Renal pelvis (tissue), 4 donors: ENCODE measurements around the gene HES1. TPM values are rescaled to one million over a fixed set of nuclear protein-coding genes. Genes with fewer than 3 reads are reported as not detected.
"Not testable (repeated sequence)": the region's sequence is repeated elsewhere in the genome, so short reads cannot be mapped to it uniquely, and the experiment has no call there.

ENCODE experiments used
- DNase-seq: peaks from one replicate; pipeline ENCODE4 v3.0.0-alpha.2; 2013
- polyA plus RNA-seq, 3 donors: library from polyadenylated mRNA; unstranded; fragments of 120-200 nt; gene quantifications; one replicate each; pipeline ENCODE4 v1.2.1, GENCODE V29; 2013; ENCODE audit not compliant: insufficient read length in 3 of 3

Gene HES1
- polyA plus RNA-seq, 3 donors, result 69.1 to 85.9 (median 82.6) TPM

DNA sequence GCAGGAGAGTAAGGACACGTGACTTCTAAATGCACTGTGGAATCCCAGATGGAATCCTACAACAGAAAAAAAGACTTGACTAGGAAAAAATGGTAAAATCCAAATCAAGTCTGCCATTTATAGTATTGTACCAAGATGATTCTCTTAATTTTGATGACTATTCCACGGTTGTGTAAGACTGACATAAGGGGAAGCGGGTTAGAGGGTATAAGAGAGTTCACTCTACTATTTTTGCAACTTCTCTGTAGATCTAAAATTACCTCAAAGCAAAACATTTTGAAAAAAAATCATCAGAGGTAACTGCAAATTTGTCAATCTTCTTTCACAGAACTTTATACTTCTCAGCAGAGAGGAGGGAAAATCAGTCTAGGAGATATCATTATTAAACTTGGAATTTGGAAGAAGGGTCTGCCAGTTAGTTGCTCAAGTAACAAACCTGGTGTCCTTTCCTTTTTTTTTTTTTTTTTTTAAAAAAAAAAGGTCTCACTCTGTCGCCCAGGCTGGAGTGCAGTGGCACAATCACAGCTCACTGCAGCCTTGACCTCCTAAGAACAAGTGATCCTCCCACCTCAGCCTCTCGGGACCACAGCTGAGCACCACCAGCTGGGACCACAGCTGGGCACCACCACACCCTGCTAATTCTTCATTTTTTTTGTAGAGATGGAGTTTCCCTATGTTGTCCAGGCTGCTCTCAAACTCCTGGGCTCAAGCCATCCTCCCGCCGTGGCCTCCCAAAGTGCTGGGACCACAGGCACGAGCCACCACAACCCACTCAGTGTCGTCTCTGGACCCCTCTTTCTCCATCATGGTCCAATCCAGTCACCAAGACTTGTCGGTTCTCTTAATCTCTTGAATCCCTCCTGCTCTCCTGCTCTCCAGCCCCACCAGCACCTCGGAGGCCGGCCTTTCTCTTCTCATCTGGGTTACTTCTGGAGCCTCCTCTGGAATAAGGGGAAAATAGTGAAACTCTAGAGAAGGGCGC lies 14.9 kb upstream of the HES1 start:
- no peak for DNase-seq

DNA sequence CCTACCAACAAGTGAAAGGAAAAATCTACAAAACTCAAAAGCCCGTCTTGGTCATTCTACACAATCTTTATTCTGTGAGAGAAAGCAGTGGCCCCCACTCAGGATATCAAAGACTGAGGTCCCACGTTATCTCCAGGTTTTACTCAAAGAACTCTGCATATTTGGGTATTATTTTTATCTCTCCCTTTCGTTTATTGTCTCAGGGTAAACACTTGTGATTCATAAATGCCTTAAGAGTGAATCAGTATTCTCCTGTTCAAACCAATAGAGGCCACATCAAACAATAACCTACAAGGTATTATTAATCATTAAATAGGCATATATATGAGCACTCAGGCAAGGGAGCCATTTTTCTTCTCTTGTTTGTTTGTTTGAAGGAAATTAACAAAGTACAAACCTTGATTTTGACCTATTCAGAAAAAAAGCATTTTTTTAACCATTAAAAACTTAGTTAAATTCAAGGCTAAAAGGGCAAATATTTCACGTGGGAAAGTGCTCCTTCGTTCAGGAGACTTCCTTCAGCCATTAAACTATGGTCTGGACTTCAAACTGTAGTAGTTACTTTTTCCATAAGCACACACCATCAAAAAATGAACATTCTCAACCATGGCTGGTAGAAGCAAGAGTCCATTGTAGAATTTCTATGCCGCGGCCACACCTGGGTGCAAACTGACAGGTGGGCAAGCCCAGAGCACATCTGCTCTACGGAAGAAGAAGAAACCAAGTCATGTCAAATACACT lies 13.9 kb upstream of the HES1 start:
- no peak for DNase-seq

DNA sequence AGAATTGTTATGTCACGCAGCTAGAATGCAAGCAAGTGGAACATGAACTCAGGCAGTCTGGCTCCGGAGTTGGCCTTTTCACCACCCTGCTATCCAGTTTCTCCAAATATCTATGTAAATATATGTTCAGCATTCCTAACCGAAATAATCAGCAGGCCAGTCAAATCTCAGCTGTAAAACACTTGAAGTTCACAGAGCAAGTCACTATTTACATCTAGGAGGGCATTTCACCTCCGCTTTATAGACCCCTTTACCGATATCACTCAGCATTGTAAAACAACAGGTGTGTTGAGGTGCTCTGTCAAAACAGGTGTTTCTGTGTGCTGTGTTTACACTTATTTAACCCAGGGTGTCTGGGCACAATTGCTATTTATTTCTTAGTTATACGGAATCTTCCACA lies 12.2 kb upstream of the HES1 start:
- DNase-seq, result no peak

DNA sequence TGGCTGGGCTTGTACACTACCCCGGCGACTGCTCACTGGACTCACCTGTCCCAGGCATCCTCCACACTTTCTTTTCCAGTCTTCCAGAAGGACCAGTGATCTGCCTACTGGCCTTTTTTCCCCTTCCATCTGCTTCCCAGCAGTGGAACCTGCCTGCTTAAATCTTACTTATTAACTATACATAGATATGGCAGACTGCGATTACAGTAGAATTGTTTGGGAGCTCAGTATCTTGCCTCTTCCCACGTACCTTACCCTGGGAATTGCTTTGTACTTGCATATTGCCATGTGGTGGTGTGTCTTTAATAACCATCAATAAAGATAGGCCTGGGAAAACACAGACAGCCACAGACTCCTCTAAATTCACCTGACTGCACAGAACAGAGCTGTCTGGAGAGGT lies 11.8 kb upstream of the HES1 start:
- DNase-seq, result no peak

DNA sequence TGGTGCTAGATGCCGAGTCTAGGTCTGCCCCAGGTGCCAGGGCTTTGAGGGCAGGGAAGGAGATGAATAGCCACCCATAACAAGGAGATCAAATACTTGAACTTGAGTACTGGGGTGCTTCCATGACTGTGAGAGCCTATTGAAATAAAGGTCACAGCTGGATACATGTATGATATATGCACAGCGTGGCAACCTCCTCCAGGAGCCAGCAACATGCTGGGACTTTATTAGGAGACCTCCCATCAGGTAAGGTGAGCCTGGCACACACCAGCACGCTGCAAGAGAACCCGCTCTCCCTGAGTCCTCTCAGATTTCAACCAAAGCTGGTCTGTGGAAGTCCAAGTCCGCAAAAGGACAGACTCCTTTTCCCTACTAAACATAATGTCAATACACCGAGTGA lies 10.5 kb upstream of the HES1 start:
- DNase-seq, result no peak

DNA sequence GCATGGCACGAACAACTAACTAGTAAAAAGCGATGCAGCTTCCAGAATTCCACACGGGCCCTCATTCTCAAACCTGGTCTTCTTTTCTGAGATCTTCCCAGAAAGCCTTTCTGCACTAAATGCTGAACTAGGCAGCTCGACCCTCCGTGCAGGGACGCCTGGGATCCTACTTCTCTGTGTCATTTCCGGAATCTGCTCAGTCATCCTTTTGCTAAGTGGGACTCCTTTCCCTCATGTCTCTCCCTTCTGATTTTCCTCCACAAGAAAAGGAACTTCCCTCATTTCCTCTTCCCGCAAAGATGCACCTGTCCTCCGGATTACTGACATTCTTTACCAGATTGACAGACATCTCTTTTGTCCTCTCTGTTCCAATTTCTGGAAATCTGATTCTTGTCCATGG lies 9.2 kb upstream of the HES1 start:
- no peak for DNase-seq

DNA sequence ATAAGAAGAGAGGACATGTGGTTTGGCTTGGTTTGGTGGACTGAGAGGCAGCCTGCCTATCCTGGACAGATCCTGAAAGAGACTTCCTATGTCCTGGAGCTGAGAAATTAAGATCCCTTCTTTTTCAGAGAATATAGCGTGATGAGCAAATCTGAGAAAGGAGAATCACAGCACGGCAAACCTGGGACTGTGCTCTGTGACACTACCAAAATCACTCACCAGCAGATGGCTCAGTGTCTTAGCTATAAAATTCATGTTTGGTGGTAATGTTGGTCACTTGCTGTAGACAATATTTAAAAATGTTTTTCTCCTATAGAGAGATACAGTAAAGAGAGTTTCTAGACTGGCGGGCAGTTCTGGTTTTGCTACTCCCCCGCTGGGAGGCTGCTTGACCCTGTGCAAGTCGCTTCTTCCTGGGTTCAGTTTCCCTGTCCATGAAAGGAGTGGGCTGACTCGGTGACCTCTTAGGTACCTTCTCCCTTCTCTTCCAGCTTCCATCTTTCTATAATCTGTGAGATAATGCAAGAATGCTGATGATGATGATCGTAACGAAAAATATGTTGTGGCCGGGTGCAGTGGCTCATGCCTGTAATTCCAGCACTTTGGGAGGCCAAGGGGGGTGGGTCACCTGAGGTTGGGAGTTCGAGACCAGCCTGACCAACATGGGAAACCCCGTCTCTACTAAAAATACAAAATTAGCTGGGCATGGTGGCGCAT lies 7.6 kb upstream of the HES1 start:
- no peak for DNase-seq

DNA sequence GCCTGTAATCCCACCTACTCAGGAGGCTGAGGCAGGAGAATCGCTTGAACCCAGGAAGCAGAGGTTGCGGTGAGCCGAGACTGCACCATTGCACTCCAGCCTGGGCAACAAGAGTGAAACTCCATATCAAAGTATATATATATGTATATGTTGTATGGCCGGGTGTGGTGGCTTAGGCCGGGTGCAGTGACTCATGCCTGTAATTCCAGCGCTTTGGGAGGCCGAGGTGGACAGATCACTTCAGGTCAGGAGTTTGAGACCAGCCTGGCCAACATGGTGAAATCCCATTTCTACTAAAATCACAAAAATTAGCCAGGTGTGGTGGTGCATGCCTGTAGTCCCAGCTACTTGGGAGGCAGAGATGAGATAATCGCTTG lies 7.0 kb upstream of the HES1 start:
- DNase-seq, result not testable (repeated sequence)

DNA sequence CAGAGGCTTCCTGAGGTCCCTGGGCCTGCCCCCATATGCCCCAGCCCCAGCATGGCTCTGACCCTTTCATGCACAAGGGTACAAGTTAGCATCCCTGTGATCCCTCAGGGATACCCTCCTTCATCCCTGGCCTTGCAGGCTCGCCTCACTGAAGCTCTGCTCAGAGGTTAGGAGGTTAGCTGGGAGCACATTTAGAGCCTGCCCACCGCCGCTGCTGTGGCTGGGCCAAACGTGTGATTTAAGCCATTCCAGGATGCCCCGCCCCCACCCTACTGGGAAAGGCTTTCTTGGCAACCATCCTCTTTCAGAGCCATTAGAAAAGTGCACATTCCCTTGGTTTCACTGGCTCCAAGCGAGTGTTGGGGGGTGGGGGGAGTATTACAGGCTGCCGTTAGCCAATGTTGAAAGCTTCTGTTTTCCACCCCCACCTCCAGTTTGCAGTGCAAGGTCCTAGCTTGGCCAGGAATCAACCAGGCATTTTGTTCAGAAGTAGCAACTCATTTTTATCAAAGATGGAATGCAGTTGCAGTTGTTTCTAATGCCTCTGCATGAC lies 6.3 kb upstream of the HES1 start:
- no peak for DNase-seq

DNA sequence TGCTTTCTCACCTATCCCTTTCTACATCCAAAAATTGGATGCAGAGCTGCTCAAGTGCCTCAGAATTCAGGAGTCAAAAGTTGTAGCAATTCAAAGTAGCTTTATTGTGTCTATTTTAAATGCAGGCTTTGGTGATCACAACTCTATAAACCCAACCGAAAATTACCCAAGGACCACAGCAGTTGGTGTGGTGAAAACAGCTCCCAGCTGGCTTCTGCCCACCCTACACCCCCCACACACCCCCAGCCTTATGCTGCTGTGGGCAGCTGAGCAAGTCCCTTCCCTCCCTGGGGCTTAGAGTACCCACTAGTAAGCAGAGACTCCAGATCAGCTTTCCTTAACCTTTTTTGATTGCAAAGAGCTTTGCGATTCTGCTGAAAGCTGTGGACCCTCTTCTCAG lies 5.8 kb upstream of the HES1 start:
- DNase-seq, result no peak

DNA sequence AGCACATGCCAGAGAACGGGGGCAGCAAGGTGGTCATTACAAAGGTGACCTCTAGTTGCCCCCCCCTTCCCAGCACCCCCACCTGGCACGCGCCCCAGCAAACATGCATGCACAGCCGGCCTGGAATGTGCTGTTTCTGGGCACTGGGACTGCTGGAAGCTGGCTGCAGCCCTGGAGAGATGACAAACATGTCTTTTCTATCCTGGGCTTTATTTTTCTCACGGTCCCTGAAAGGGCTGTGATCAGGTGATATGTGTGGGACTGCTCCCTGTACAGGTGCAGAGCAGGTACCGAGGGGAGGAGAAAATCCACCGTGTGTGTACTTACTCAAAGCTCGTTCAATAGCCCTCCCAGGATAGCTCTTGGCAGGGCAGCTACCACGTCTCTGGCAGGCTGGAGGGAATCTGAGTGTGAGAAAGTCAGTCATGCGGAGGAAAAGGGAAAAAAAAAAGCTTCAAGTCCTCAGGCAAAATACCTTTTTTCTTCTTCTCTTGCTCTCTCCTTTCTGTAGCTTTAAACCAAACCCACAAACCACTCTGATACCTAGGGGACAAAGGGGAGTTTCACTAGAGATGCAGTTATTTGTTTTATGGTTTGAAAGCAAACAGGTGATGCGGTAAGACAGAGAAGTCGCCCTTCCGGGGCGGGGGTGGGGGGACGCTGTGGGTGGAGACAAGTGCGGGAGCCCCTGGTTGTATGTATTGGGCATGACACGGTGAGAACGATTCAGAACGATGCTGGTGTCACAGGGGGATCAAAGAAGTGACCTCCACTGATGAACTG lies 5.0 kb upstream of the HES1 start:
- DNase-seq, result peak; percentile 79

DNA sequence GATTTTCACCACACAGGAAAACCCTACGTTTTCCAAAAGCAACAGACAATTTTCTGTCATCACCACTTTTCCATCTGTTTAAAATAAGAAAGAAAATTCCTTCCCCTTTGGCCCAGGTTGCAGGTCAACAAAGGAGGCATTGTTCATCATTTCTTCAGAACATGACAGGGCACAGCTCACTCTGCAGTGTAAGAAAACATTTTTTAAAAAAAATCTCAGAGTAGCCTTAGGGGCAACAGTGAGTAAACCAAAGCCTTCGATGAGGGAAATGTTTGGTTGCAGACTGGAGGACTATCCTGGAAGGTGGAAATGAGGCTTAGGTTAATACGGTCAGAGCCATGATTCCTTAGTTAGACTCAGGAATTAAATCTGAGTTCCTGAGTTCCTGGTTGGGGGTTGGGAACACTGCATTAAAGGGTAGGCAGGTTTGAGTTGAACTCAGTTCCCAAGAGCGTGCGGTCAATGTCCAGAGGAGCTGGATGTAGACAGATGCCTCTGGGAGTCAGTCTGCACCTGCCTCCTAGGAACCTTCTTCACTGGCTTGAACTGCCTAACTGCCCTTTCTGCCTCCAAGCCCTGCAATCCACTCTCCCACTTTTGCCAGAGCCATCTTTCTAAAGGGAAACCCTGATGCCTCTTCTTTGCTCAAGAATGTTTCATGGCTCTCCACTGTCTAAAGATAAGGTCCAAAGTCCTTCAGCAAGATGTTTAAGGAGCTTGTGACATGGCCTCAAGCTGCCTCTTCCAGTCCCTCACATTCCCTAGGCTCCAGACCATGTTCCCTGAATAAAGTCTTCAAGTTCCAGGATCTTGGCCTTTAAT lies 3.3 kb upstream of the HES1 start:
- DNase-seq, result no peak

DNA sequence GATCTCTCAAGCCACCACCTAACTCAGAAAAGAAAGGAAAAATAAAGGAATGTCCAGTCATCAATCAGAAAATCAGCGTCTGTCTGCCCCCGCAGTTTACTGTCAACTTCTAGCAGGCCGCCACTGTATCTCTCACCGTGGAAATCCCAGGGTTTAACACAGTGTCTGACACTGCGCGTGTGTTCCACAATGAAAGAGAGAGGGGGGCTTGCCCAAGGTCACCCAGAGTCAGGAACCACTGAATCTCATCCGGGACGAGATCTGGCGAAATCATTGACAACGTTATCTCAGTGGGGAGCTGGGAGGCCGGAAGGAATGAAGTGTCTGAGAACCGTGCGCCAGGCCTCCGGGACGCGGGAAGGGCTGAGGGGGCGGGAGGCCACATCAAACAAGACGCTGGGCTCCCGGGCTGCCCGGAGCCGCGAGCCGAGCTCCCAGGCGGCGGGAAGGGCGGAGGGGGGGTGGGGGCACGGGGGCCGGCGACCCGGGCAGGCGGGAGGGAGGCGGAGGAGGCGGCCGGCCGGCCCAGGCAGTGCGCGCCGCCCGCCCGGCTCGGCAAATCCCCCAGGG lies 2.2 kb upstream of the HES1 start:
- DNase-seq, result no peak

DNA sequence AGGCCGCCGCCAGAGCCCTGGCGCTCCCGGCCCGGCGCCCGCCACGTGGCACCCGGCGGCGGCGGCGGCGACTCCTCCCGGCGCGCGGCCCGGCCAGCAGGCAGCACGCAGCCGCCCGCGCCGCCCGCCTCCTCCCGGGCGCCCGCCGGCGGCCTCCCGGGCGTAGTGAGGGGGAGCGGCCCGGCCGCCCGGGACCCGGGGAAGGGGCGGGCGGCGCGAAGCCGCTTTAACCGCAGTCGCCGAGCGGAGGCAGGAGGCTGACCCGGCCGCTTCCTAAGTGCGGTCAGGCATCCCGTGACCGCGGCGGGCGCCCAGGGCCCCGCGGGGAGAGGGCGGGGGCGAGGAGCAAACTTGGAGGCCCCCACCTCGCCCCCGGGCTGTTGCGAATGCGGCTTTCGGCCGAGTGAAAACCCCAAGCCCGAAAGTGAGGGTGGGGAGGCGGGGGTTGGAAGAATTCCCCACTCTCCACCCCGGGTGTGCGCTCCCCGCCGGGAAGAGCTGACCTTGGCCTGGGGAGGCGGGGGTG lies 1.7 kb upstream of the HES1 start:
- DNase-seq, result no peak

DNA sequence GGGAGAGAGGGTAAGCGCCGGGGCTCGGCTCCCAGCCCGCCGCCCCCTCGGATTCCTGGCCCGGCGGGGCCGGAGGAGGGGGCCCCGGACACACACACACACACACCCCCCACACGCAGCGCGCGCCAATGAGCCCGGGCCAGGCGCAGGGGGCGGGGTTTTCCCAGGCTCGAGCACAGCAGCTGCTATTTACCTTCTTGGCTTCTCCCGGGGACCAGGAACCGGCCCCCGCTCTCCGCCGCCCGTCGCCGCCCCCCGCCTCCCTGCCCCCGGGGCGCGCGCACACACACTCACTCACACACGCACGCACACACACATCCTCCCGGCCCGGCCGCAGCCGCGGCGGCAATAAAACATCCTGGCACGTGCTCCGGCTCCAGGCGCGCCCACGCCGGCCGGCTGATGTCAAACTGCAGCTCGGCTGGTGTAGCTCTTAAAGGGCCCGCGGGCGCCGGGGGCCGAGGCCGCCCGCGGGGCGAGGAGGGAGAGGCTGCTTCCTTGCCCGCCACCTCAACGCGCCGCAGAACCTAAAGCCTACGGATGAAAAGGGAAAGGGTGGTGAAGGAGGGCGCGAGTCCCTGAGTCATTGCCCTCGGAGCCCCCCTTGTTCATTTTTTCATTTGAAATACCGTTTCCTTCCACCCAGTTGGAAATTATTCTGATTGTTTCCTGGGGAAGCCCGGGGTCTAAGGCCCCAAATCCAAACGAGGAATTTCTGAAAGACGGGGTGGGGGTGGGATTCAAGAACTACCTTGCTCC lies 1.0 kb upstream of the HES1 start:
- DNase-seq, result peak; percentile 96

DNA sequence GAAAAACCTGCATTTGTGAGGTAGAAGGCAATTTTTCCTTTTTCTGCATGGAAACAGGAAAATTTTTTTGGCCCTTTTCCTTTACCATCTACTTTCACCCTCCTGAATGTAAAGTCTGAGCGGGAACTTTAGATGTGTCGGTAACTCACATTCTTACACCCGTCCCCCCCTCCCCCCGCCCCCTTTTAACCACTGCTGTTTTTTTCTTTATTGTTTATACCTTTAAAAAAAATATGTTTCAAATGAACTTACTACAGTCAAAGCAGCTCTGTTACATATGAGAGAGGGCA lies 487 bp upstream of the HES1 start:
- DNase-seq, result no peak

DNA sequence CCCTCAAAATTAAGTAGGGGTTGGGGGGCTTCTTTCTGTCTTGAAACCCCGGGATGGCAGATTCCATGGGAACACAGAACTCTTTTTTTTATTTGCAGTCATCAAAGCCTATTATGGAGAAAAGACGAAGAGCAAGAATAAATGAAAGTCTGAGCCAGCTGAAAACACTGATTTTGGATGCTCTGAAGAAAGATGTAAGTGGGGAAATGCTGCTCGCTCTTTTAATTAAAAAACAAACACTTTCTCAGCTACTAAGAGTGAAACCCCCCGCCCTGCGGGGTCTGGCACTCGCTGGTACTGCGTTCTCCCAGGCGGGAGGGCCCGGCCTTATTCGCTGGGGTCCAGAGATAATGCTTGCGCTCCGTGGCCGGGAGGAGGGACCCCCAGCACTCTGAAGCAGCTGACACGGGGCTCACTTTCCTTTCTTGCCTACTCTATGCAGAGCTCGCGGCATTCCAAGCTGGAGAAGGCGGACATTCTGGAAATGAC lies 615 bp downstream of the HES1 start:
- no peak for DNase-seq

DNA sequence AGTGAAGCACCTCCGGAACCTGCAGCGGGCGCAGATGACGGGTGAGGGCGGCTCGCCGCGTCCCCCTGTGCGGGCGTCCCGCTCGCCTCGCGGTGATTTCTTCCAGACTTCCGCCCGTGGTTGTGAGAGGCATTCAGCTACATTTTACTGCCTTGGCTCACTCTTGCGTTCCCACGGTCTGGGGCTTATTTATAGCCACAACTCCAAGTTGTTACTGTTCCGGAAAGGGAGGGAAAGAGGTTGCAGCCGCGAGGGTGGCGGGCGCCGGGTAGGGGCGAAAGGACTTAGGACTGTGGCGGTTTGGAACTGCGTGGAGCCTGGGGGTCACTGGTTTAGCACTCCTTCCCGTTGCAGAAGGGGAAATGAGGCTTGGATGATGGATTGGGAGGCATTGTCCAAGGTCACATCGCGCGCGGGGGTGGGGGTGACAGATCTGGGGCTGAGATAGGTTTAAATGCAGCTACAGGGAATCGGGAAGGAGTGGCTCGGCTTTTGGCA lies 1.1 kb downstream of the HES1 start:
- peak; percentile 78 for DNase-seq
